ENCODE results near the gene NTN1.

Gene NTN1

GRCh38 chr17:9224485-9224884 is 203.2 kb downstream of the NTN1 start:
- DNase-seq (ENCODE audit: insufficient read length, low spot score) (no peak), FAIRE-seq (no peak)
- TF ChIP-seq CTCF (IDR thresholded peaks at IDR 0.05; ENCODE audit: insufficient read depth, missing control alignments) = no peak

- no peak for TF ChIP-seq CTCF (IDR thresholded peaks at IDR 0.05; ENCODE audit: insufficient read depth, missing control alignments)
- no peak for FAIRE-seq
- no peak for DNase-seq (ENCODE audit: insufficient read length, low spot score)
Observed at GRCh38 chr17:9225305-9226101, 204.2 kb downstream of the NTN1 start.

- no peak for FAIRE-seq
- no peak for DNase-seq (ENCODE audit: insufficient read length, low spot score)
- TF ChIP-seq CTCF (IDR thresholded peaks at IDR 0.05; ENCODE audit: insufficient read depth, missing control alignments) = no peak
Observed at GRCh38 chr17:9226130-9226793, 205.0 kb downstream of the NTN1 start.

GRCh38 chr17:9226794-9227135 is 205.5 kb downstream of the NTN1 start:
- no peak for FAIRE-seq
- TF ChIP-seq CTCF (IDR thresholded peaks at IDR 0.05; ENCODE audit: insufficient read depth, missing control alignments) = no peak
- DNase-seq (ENCODE audit: insufficient read length, low spot score) = no peak

- no peak for FAIRE-seq
- no peak for DNase-seq (ENCODE audit: insufficient read length, low spot score)
- no peak for TF ChIP-seq CTCF (IDR thresholded peaks at IDR 0.05; ENCODE audit: insufficient read depth, missing control alignments)
Observed at GRCh38 chr17:9227819-9228407, 206.6 kb downstream of the NTN1 start.

- no peak for TF ChIP-seq CTCF (IDR thresholded peaks at IDR 0.05; ENCODE audit: insufficient read depth, missing control alignments)
- DNase-seq (ENCODE audit: insufficient read length, low spot score) (no peak), FAIRE-seq (no peak)
Observed at GRCh38 chr17:9228408-9229159, 207.3 kb downstream of the NTN1 start.
